ENCODE measurements around the gene DGKQ.

GRCh38 chr4:1004071-1004418 is 30.7 kb upstream of the DGKQ start:
- no peak for TF ChIP-seq MAFK (IDR thresholded peaks at IDR 0.05; ENCODE audit: low read depth, low read length)
- TF ChIP-seq CTCF (IDR thresholded peaks at IDR 0.05; ENCODE audit: control extremely low read depth in 1 of 3, insufficient read depth in 1 of 3, low read depth in 1 of 3, low read length in 3 of 3): no peak
- TF ChIP-seq CBX5 (IDR thresholded peaks at IDR 0.05; ENCODE audit: low read depth, low read length): no peak
- no peak for TF ChIP-seq SIRT6 (IDR thresholded peaks at IDR 0.05; ENCODE audit: low read length)
- TF ChIP-seq YY1 (IDR thresholded peaks at IDR 0.05; ENCODE audit: low read depth, low read length): no peak
- TF ChIP-seq POLR2A (IDR thresholded peaks at IDR 0.05; ENCODE audit: control extremely low read depth in 1 of 2, low read depth in 2 of 2, low read length in 2 of 2): no peak
- no peak for TF ChIP-seq JUN (IDR thresholded peaks at IDR 0.05; ENCODE audit: low read depth, low read length)
- no peak for TF ChIP-seq POLR2AphosphoS5 (IDR thresholded peaks at IDR 0.05; ENCODE audit: low read depth, low read length)
- no peak for TF ChIP-seq ATF3 (IDR thresholded peaks at IDR 0.05; ENCODE audit: insufficient read depth, low read depth, low read length)
- TF ChIP-seq CTBP2 (IDR thresholded peaks at IDR 0.05; ENCODE audit: borderline replicate concordance, insufficient read depth, insufficient read length, low read length): no peak

Measured in H1 (cell line).